OCI-LY3 (cell line): Measurements from ENCODE around the gene TGM1.

Source experiments
- EZH2phosphoT487 ChIP-seq: fragments of 200-600 bp; shearing (Covaris generic); IDR thresholded peaks from 2 replicates; pipeline ENCODE4 v1.6.1; 2018; ENCODE audit warnings: antibody characterized with exemption, mixed run types, low read depth
- TF ChIP-seq, protein P1 (sequence below): fragments of 200-600, 300-600 bp; sonication (generic); IDR thresholded peaks from 2 replicates; pipeline ENCODE4 v1.5.1; 2014; ENCODE audit warnings: antibody characterized with exemption, low read length, low read depth

DNA sequence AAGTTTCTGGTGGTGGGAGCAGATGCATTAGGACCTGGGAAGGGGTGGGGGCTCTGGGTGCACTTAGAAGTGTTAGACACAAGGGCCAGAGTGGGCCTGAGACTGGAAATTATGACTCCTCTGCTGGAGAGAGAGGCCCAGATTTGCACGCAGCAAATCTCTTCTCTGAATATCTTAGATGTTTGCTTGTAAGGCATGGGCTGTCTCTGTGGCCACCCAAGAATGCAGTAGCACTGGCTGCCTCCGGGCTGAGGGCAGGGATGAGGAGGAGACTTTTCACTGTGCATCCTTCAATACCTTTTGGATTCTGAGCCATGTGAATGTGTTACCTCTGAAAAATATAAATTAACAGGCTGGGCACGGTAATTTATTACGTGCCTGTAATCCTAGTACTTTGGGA lies 22.4 kb upstream of the TGM1 start:
- TF ChIP-seq, protein P1, sequence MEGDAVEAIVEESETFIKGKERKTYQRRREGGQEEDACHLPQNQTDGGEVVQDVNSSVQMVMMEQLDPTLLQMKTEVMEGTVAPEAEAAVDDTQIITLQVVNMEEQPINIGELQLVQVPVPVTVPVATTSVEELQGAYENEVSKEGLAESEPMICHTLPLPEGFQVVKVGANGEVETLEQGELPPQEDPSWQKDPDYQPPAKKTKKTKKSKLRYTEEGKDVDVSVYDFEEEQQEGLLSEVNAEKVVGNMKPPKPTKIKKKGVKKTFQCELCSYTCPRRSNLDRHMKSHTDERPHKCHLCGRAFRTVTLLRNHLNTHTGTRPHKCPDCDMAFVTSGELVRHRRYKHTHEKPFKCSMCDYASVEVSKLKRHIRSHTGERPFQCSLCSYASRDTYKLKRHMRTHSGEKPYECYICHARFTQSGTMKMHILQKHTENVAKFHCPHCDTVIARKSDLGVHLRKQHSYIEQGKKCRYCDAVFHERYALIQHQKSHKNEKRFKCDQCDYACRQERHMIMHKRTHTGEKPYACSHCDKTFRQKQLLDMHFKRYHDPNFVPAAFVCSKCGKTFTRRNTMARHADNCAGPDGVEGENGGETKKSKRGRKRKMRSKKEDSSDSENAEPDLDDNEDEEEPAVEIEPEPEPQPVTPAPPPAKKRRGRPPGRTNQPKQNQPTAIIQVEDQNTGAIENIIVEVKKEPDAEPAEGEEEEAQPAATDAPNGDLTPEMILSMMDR: no peak
- TF ChIP-seq EZH2phosphoT487: no peak
